Measurements from ENCODE around the gene TADA1.
"Not testable (repeated sequence)": the region's sequence is repeated elsewhere in the genome, so short reads cannot be mapped to it uniquely, and the experiment has no call there.

The TADA1 gene

GRCh38 chr1:166889776-166890175, 13.7 kb upstream of the TADA1 start:
- DNase-seq (ENCODE audit: low read depth) = no peak

- DNase-seq (ENCODE audit: low read depth) = no peak
These were observed 12.5 kb upstream of the TADA1 start for GRCh38 chr1:166888373-166889111.

GRCh38 chr1:166884971-166885370, 8.9 kb upstream of the TADA1 start:
- no peak for DNase-seq (ENCODE audit: low read depth)

GRCh38 chr1:166884040-166884642, 8.1 kb upstream of the TADA1 start:
- DNase-seq (ENCODE audit: low read depth) = no peak

- DNase-seq (ENCODE audit: low read depth) = no peak
These were observed 6.8 kb upstream of the TADA1 start for GRCh38 chr1:166882893-166883292.

- not testable (repeated sequence) for DNase-seq (ENCODE audit: low read depth)
These were observed 2.3 kb upstream of the TADA1 start for GRCh38 chr1:166878173-166878917.

GRCh38 chr1:166876540-166876838, 425 bp upstream of the TADA1 start:
- DNase-seq (ENCODE audit: low read depth) = no peak

GRCh38 chr1:166875302-166875733, 746 bp downstream of the TADA1 start:
- no peak for DNase-seq (ENCODE audit: low read depth)

GRCh38 chr1:166874464-166874863, 1.6 kb downstream of the TADA1 start:
- no peak for DNase-seq (ENCODE audit: low read depth)

- DNase-seq (ENCODE audit: low read depth) = no peak
These were observed 5.5 kb downstream of the TADA1 start for GRCh38 chr1:166870584-166870983.

GRCh38 chr1:166869318-166870099, 6.6 kb downstream of the TADA1 start:
- no peak for DNase-seq (ENCODE audit: low read depth)

- DNase-seq (ENCODE audit: low read depth) = no peak
These were observed 7.4 kb downstream of the TADA1 start for GRCh38 chr1:166868639-166869038.

- DNase-seq (ENCODE audit: low read depth) = no peak
These were observed 10.1 kb downstream of the TADA1 start for GRCh38 chr1:166865926-166866325.

GRCh38 chr1:166859597-166859996, 16.5 kb downstream of the TADA1 start:
- no peak for DNase-seq (ENCODE audit: low read depth)

- no peak for DNase-seq (ENCODE audit: low read depth)
These were observed 17.2 kb downstream of the TADA1 start for GRCh38 chr1:166858726-166859419.

GRCh38 chr1:166857995-166858394, 18.1 kb downstream of the TADA1 start:
- DNase-seq (ENCODE audit: low read depth) = no peak

GRCh38 chr1:166855558-166855957, 20.5 kb downstream of the TADA1 start:
- DNase-seq (ENCODE audit: low read depth) = no peak

GRCh38 chr1:166852918-166853317, 23.1 kb downstream of the TADA1 start:
- DNase-seq (ENCODE audit: low read depth) = no peak

- no peak for DNase-seq (ENCODE audit: low read depth)
These were observed 26.9 kb downstream of the TADA1 start for GRCh38 chr1:166849135-166849534.

- DNase-seq (ENCODE audit: low read depth) = no peak
These were observed 27.9 kb downstream of the TADA1 start for GRCh38 chr1:166848193-166848592.

- DNase-seq (ENCODE audit: low read depth) = no peak
These were observed 31.3 kb downstream of the TADA1 start for GRCh38 chr1:166844791-166845190.
